Stimulated activated CD4-positive, alpha-beta T cell treated with anti-CD3 and anti-CD28 coated beads, Interleukin-4, amount 100 ng/mL, for 24 hours (primary cell): ENCODE measurements around the gene RHOB.
"Not testable (repeated sequence)": the region's sequence is repeated elsewhere in the genome, so short reads cannot be mapped to it uniquely, and the experiment has no call there.

Source experiments
- DNase-seq: peaks from one replicate; pipeline ENCODE4 v3.0.0-alpha.2; 2020

The RHOB gene

GRCh38 chr2:20446917-20447436 is at the start of gene RHOB:
RHOB (plus strand) TSS chr2:20447074; CDS start chr2:20447466, 392 bp downstream.
- peak; percentile 90 for DNase-seq

GRCh38 chr2:20397811-20398447 is 48.9 kb upstream of the RHOB start:
- DNase-seq: no peak

GRCh38 chr2:20398956-20399567 is 47.8 kb upstream of the RHOB start:
- DNase-seq: no peak

GRCh38 chr2:20400306-20400705 is 46.6 kb upstream of the RHOB start:
- no peak for DNase-seq

- no peak for DNase-seq
Measured at GRCh38 chr2:20400787-20401488, 45.9 kb upstream of the RHOB start.

- DNase-seq: no peak
Measured at GRCh38 chr2:20401489-20401835, 45.4 kb upstream of the RHOB start.

GRCh38 chr2:20403774-20404312 is 43.0 kb upstream of the RHOB start:
- DNase-seq: no peak

- no peak for DNase-seq
Measured at GRCh38 chr2:20404950-20405349, 41.9 kb upstream of the RHOB start.

GRCh38 chr2:20409039-20409438 is 37.8 kb upstream of the RHOB start:
- no peak for DNase-seq

GRCh38 chr2:20410556-20411277 is 36.2 kb upstream of the RHOB start:
- no peak for DNase-seq

GRCh38 chr2:20411361-20411894 is 35.4 kb upstream of the RHOB start:
- peak; percentile 75 for DNase-seq

GRCh38 chr2:20414806-20415205 is 32.1 kb upstream of the RHOB start:
- DNase-seq: no peak

- no peak for DNase-seq
Measured at GRCh38 chr2:20415511-20415918, 31.4 kb upstream of the RHOB start.

GRCh38 chr2:20416723-20417122 is 30.2 kb upstream of the RHOB start:
- no peak for DNase-seq

- not testable (repeated sequence) for DNase-seq
Measured at GRCh38 chr2:20417230-20417821, 29.5 kb upstream of the RHOB start.

GRCh38 chr2:20418519-20418918 is 28.4 kb upstream of the RHOB start:
- DNase-seq: no peak

- DNase-seq: no peak
Measured at GRCh38 chr2:20419007-20419576, 27.8 kb upstream of the RHOB start.

GRCh38 chr2:20419752-20420151 is 27.1 kb upstream of the RHOB start:
- DNase-seq: no peak

- DNase-seq: no peak
Measured at GRCh38 chr2:20421336-20421987, 25.4 kb upstream of the RHOB start.

GRCh38 chr2:20421988-20422370 is 24.9 kb upstream of the RHOB start:
- no peak for DNase-seq
